PFSK-1 (cell line): ENCODE data around the gene CACNA1S.

Experiments used
- POLR2AphosphoS5 ChIP-seq: IDR thresholded peaks from 2 replicates; pipeline ENCODE4 v1.6.1; 2012; ENCODE audit warnings: low read depth, mild to moderate bottlenecking, control low read depth, low read length, moderate library complexity
- SIN3A ChIP-seq: IDR thresholded peaks from 2 replicates; pipeline ENCODE4 v1.6.1; 2012; ENCODE audit warnings: mild to moderate bottlenecking, low read length, moderate library complexity, borderline replicate concordance; ENCODE audit not compliant: insufficient read depth
- TF ChIP-seq, protein P1 (sequence below), 2 experiments: IDR thresholded peaks; 2 replicates each; pipeline versions ENCODE4 v1.6.1 to v1.8.0; 2011 to 2012; ENCODE audit warnings: low read depth in 2 of 2, low read length in 2 of 2, control low read depth in 1 of 2, inconsistent platforms in 1 of 2, mild to moderate bottlenecking in 1 of 2, moderate library complexity in 1 of 2; ENCODE audit not compliant: insufficient read depth in 1 of 2

- TF ChIP-seq POLR2AphosphoS5 = no peak
- no peak for TF ChIP-seq SIN3A
- TF ChIP-seq, protein P1, sequence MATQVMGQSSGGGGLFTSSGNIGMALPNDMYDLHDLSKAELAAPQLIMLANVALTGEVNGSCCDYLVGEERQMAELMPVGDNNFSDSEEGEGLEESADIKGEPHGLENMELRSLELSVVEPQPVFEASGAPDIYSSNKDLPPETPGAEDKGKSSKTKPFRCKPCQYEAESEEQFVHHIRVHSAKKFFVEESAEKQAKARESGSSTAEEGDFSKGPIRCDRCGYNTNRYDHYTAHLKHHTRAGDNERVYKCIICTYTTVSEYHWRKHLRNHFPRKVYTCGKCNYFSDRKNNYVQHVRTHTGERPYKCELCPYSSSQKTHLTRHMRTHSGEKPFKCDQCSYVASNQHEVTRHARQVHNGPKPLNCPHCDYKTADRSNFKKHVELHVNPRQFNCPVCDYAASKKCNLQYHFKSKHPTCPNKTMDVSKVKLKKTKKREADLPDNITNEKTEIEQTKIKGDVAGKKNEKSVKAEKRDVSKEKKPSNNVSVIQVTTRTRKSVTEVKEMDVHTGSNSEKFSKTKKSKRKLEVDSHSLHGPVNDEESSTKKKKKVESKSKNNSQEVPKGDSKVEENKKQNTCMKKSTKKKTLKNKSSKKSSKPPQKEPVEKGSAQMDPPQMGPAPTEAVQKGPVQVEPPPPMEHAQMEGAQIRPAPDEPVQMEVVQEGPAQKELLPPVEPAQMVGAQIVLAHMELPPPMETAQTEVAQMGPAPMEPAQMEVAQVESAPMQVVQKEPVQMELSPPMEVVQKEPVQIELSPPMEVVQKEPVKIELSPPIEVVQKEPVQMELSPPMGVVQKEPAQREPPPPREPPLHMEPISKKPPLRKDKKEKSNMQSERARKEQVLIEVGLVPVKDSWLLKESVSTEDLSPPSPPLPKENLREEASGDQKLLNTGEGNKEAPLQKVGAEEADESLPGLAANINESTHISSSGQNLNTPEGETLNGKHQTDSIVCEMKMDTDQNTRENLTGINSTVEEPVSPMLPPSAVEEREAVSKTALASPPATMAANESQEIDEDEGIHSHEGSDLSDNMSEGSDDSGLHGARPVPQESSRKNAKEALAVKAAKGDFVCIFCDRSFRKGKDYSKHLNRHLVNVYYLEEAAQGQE (IDR thresholded peaks at IDR 0.05; ENCODE audit: insufficient read depth in 1 of 2, low read depth in 2 of 2, low read length in 2 of 2) = no peak
Observed at GRCh38 chr1:201083741-201084140, 28.5 kb downstream of the CACNA1S start.
